Measurements from ENCODE around the gene CST7.

- TF ChIP-seq CTCF (conservative IDR thresholded peaks at IDR 0.05; ENCODE audit: low read depth, low read length) (no peak), EZH2phosphoT487 (IDR thresholded peaks at IDR 0.05; ENCODE audit: borderline replicate concordance, low read length) (no peak), EZH2 (IDR thresholded peaks at IDR 0.05; ENCODE audit: low read length, unreplicated experiment) (no peak)
Measured at GRCh38 chr20:24914388-24915241, 34.5 kb upstream of the CST7 start.
